ENCODE measurements around the gene SFXN1.

The SFXN1 gene

DNA sequence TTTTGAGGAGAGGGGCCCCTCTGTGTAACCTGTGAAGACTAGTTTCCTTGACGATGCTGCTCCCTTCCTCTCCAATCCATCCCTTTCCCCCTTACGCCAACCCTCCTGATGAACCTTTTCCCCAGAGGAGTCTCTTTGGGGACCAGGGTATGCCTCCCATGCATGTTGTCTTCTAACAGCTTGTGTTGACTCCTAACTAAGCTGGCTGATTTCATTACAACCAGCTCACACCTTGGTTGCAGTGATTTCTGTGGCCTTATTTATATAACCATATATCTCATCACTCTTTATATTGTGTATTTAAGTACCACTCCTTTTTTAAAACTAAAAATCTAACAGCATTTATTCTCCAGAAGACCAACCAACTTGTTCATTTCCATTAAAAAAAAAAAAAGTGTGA lies 42.5 kb downstream of the SFXN1 start:
- TF ChIP-seq EGR1 (IDR thresholded peaks at IDR 0.05) = no peak
- TF ChIP-seq FOXM1 (IDR thresholded peaks at IDR 0.05; ENCODE audit: borderline replicate concordance, low read depth) = no peak
- TF ChIP-seq CEBPB (IDR thresholded peaks at IDR 0.05) = no peak
- TF ChIP-seq YY1 (IDR thresholded peaks at IDR 0.05; ENCODE audit: low read depth) = no peak
- TF ChIP-seq NFIC (IDR thresholded peaks at IDR 0.05) = no peak
- TF ChIP-seq CREB1 (IDR thresholded peaks at IDR 0.05; ENCODE audit: low read depth) = no peak
- TF ChIP-seq, protein P1, sequence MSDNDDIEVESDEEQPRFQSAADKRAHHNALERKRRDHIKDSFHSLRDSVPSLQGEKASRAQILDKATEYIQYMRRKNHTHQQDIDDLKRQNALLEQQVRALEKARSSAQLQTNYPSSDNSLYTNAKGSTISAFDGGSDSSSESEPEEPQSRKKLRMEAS (IDR thresholded peaks at IDR 0.05) = no peak
- no peak for TF ChIP-seq TAF1 (IDR thresholded peaks at IDR 0.05; ENCODE audit: low read depth)
- no peak for TF ChIP-seq EP300 (IDR thresholded peaks at IDR 0.05; ENCODE audit: borderline replicate concordance)
- TF ChIP-seq, protein P2, sequence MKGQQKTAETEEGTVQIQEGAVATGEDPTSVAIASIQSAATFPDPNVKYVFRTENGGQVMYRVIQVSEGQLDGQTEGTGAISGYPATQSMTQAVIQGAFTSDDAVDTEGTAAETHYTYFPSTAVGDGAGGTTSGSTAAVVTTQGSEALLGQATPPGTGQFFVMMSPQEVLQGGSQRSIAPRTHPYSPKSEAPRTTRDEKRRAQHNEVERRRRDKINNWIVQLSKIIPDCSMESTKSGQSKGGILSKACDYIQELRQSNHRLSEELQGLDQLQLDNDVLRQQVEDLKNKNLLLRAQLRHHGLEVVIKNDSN (IDR thresholded peaks at IDR 0.05) = no peak
- TF ChIP-seq TCF12 (IDR thresholded peaks at IDR 0.05; ENCODE audit: low read depth) = no peak
- TF ChIP-seq ZBTB7A (IDR thresholded peaks at IDR 0.05; ENCODE audit: low read depth) = no peak
- no peak for TF ChIP-seq TEAD4 (IDR thresholded peaks at IDR 0.05)
- no peak for TF ChIP-seq RAD21 (IDR thresholded peaks at IDR 0.05; ENCODE audit: low read depth)

DNA sequence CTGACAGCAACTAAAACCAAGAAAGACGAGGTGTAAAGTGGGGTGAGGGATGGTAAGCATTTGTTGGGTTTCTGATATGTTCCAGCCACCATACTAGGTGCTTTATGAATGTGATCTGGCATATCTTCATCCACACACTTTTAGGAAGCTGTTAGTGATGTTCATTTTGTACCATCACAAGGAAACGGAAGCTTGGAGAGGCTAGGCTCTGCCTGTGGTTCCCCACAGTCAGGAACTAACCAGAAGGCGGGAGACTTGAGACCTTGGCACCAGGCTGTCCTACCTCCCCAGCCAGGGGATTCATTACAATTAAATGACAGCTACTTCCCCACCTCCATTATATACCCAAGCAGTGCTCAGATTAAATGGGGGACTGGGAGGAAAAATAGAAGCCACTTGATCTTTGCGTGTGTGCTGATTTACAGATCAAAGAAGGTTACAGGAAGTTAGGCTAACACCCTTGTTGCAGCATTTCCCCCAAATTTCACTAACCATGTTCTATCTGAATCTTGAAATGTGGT lies 43.0 kb downstream of the SFXN1 start:
- TF ChIP-seq CREB1 (IDR thresholded peaks at IDR 0.05; ENCODE audit: low read depth) (no peak), CEBPB (IDR thresholded peaks at IDR 0.05) (no peak), RAD21 (IDR thresholded peaks at IDR 0.05; ENCODE audit: low read depth) (no peak)

DNA sequence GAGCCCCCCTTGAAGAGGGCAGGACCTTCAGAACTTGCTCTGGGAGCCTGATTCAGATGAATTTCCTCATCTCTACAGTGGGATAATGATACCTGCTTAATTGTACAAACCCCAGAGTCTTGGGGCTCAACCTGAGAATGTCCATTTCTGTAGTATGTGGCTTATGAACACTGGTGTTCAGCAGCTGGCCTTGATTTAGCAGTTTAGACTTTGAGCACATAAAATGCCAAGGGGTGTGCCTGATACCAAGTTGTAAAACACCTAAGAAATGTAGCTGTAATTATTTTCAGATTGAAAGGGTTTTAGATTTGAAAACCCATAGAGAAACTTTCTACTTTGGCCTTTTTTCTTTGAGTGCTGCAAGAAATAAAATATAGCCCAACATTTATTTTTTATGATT lies 44.9 kb downstream of the SFXN1 start:
- no peak for TF ChIP-seq CEBPB (IDR thresholded peaks at IDR 0.05)
- no peak for TF ChIP-seq TCF12 (IDR thresholded peaks at IDR 0.05; ENCODE audit: low read depth)
- no peak for TF ChIP-seq TEAD4 (IDR thresholded peaks at IDR 0.05)
- TF ChIP-seq RAD21 (IDR thresholded peaks at IDR 0.05; ENCODE audit: low read depth) = no peak
- no peak for TF ChIP-seq ZBTB7A (IDR thresholded peaks at IDR 0.05; ENCODE audit: low read depth)
- no peak for TF ChIP-seq EGR1 (IDR thresholded peaks at IDR 0.05)
- no peak for TF ChIP-seq FOXM1 (IDR thresholded peaks at IDR 0.05; ENCODE audit: borderline replicate concordance, low read depth)
- TF ChIP-seq, protein P3, sequence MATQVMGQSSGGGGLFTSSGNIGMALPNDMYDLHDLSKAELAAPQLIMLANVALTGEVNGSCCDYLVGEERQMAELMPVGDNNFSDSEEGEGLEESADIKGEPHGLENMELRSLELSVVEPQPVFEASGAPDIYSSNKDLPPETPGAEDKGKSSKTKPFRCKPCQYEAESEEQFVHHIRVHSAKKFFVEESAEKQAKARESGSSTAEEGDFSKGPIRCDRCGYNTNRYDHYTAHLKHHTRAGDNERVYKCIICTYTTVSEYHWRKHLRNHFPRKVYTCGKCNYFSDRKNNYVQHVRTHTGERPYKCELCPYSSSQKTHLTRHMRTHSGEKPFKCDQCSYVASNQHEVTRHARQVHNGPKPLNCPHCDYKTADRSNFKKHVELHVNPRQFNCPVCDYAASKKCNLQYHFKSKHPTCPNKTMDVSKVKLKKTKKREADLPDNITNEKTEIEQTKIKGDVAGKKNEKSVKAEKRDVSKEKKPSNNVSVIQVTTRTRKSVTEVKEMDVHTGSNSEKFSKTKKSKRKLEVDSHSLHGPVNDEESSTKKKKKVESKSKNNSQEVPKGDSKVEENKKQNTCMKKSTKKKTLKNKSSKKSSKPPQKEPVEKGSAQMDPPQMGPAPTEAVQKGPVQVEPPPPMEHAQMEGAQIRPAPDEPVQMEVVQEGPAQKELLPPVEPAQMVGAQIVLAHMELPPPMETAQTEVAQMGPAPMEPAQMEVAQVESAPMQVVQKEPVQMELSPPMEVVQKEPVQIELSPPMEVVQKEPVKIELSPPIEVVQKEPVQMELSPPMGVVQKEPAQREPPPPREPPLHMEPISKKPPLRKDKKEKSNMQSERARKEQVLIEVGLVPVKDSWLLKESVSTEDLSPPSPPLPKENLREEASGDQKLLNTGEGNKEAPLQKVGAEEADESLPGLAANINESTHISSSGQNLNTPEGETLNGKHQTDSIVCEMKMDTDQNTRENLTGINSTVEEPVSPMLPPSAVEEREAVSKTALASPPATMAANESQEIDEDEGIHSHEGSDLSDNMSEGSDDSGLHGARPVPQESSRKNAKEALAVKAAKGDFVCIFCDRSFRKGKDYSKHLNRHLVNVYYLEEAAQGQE (IDR thresholded peaks at IDR 0.05; ENCODE audit: low read depth) = no peak
- no peak for TF ChIP-seq TAF1 (IDR thresholded peaks at IDR 0.05; ENCODE audit: low read depth)
- TF ChIP-seq, protein P1 (IDR thresholded peaks at IDR 0.05) = no peak
- TF ChIP-seq, protein P2 (IDR thresholded peaks at IDR 0.05) = no peak
- no peak for TF ChIP-seq NFIC (IDR thresholded peaks at IDR 0.05)
- TF ChIP-seq YY1 (IDR thresholded peaks at IDR 0.05; ENCODE audit: low read depth) = no peak
- no peak for TF ChIP-seq CREB1 (IDR thresholded peaks at IDR 0.05; ENCODE audit: low read depth)

DNA sequence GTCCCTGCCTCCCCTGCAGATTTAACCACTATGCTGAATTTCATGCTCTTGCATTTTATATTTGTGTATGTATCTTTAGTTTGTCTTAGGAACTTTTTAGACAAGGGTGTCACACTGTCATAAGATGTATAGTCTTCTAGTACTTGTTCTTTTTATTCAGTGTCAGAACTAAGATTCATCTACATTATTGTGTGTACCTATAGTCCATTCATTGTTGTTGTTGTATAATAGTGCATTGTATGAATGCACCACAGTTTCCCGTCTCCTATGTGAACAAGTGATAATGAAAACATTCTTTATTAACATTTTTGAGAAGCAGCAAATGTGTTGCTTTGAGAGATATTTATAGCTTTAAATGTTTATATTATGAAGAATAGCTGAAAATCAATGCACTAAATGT lies 45.9 kb downstream of the SFXN1 start:
- TF ChIP-seq EGR1 (IDR thresholded peaks at IDR 0.05) = no peak
- TF ChIP-seq, protein P2 (IDR thresholded peaks at IDR 0.05) = no peak
- no peak for TF ChIP-seq TAF1 (IDR thresholded peaks at IDR 0.05; ENCODE audit: low read depth)
- no peak for TF ChIP-seq TCF12 (IDR thresholded peaks at IDR 0.05; ENCODE audit: low read depth)
- no peak for TF ChIP-seq EP300 (IDR thresholded peaks at IDR 0.05; ENCODE audit: borderline replicate concordance)
- no peak for TF ChIP-seq YY1 (IDR thresholded peaks at IDR 0.05; ENCODE audit: low read depth)
- no peak for TF ChIP-seq CREB1 (IDR thresholded peaks at IDR 0.05; ENCODE audit: low read depth)

DNA sequence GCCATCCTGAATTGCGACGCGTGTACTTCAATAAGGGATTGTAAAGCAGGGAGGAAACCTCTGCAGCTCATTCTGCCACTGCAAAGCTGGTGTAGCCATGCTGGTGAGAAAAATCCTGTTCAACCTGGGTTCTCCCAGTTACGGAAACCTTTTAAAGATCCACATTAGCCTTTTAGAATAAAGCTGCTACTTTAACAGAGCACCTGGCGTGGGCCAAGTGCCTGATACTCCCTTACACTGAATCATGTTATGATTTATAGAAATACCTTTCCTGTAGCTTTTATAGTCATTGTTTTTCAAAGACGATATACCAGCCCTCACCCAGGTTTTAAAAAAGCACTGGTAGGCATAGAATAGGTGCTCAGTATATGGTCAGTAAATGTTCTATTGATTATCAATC lies 48.3 kb downstream of the SFXN1 start:
- no peak for TF ChIP-seq NFIC (IDR thresholded peaks at IDR 0.05)
- TF ChIP-seq, protein P2 (IDR thresholded peaks at IDR 0.05) = no peak
- no peak for TF ChIP-seq FOXM1 (IDR thresholded peaks at IDR 0.05; ENCODE audit: borderline replicate concordance, low read depth)
- TF ChIP-seq CREB1 (IDR thresholded peaks at IDR 0.05; ENCODE audit: low read depth) = no peak
- TF ChIP-seq, protein P1 (IDR thresholded peaks at IDR 0.05) = no peak
- no peak for TF ChIP-seq TEAD4 (IDR thresholded peaks at IDR 0.05)
- no peak for TF ChIP-seq ZBTB7A (IDR thresholded peaks at IDR 0.05; ENCODE audit: low read depth)
- TF ChIP-seq TAF1 (IDR thresholded peaks at IDR 0.05; ENCODE audit: low read depth) = no peak

DNA sequence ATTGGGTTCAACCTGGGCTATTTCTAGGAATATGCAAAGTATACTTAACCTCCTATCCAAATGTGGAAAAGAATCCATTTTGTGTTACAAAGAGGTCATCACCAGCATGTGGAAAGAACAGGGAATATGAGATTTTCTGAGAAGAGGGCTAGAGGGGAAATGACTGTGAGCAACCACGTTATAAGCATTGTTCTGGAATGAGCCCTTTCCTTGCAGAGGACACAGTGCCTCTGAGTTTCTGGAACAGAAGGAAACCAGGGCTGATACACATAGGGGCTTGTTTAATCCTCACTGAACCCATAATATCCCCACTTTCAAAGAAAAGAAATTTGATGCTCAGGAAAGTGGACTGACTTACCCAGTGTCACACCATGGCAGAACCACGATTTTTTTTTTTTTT lies 53.0 kb downstream of the SFXN1 start:
- TF ChIP-seq, protein P3 (IDR thresholded peaks at IDR 0.05; ENCODE audit: low read depth) = no peak
- TF ChIP-seq CREB1 (IDR thresholded peaks at IDR 0.05; ENCODE audit: low read depth) (no peak), TAF1 (IDR thresholded peaks at IDR 0.05; ENCODE audit: low read depth) (no peak)
- TF ChIP-seq, protein P1 (IDR thresholded peaks at IDR 0.05) = no peak
- TF ChIP-seq, protein P2 (IDR thresholded peaks at IDR 0.05) = no peak

All from Ishikawa (cell line).